SHP77 treated with DMSO at 0.1 percent for 48 hours (cell line): ENCODE measurements around the gene OR5B21.

Source experiments
- DNase-seq: peaks from one replicate; lab custom pipeline; 2025; lab: John Stamatoyannopoulos, UW

OR5B21 gene

GRCh38 chr11:58493676-58494075, 14.2 kb downstream of the OR5B21 start:
- DNase-seq: no peak

GRCh38 chr11:58490827-58491226, 17.1 kb downstream of the OR5B21 start:
- DNase-seq: no peak

GRCh38 chr11:58487170-58487569, 20.7 kb downstream of the OR5B21 start:
- no peak for DNase-seq

- DNase-seq: no peak
These were observed 21.9 kb downstream of the OR5B21 start for GRCh38 chr11:58485961-58486360.

- no peak for DNase-seq
These were observed 36.0 kb downstream of the OR5B21 start for GRCh38 chr11:58471892-58472291.

- DNase-seq: no peak
These were observed 41.6 kb downstream of the OR5B21 start for GRCh38 chr11:58466293-58466692.

GRCh38 chr11:58465690-58466089, 42.2 kb downstream of the OR5B21 start:
- DNase-seq: no peak
